MM.1S (cell line): ENCODE measurements around the gene MAP2K6.

Source experiments
- DNase-seq: peaks from one replicate; pipeline ENCODE4 v3.0.0-alpha.2; 2015
- H2AFZ ChIP-seq: fragments of 300-600 bp; sonication (generic); 2 replicates; pipeline ENCODE4 v1.6.0; 2016; ENCODE audit warnings: antibody characterized with exemption, low read length
- H3F3A ChIP-seq: fragments of 300-600 bp; sonication (generic); 2 replicates; pipeline ENCODE4 v1.6.1; 2016; ENCODE audit warnings: mild to moderate bottlenecking, antibody characterized with exemption, low read length, moderate library complexity, mixed read lengths; ENCODE audit not compliant: insufficient read depth
- H3K27ac ChIP-seq: fragments of 300-600 bp; sonication (generic); 2 replicates; pipeline ENCODE4 v1.5.1; 2016; ENCODE audit warnings: mild to moderate bottlenecking, low read length
- H3K27me3 ChIP-seq: fragments of 300-600 bp; sonication (generic); replicated peaks from 2 replicates; pipeline ENCODE4 v1.6.0; 2016; ENCODE audit warnings: low read length; ENCODE audit not compliant: insufficient read depth
- H3K36me3 ChIP-seq: fragments of 300-600 bp; sonication (generic); replicated peaks from 2 replicates; pipeline ENCODE4 v1.6.1; 2016; ENCODE audit warnings: mild to moderate bottlenecking, low read length, mixed read lengths; ENCODE audit not compliant: insufficient read depth
- H3K4me1 ChIP-seq: fragments of 300-600 bp; sonication (generic); 2 replicates; pipeline ENCODE4 v1.6.1; 2016; ENCODE audit warnings: low read length, mixed read lengths
- H3K4me2 ChIP-seq: fragments of 300-600 bp; sonication (generic); 2 replicates; pipeline ENCODE4 v1.6.0; 2016; ENCODE audit warnings: low read depth, low read length
- H3K4me3 ChIP-seq: fragments of 300-600 bp; sonication (generic); 2 replicates; pipeline ENCODE4 v1.5.1; 2016; ENCODE audit warnings: low read length, mixed read lengths
- H3K79me2 ChIP-seq: fragments of 300-600 bp; sonication (generic); 2 replicates; pipeline ENCODE4 v1.6.1; 2016; ENCODE audit warnings: mixed run types, low read length, mixed read lengths
- H3K9ac ChIP-seq: fragments of 300-600 bp; sonication (generic); 2 replicates; pipeline ENCODE4 v1.6.1; 2016; ENCODE audit warnings: low read length, mixed read lengths
- H3K9me2 ChIP-seq: fragments of 300-600 bp; sonication (generic); replicated peaks from 2 replicates; pipeline ENCODE4 v1.6.1; 2016; ENCODE audit warnings: mild to moderate bottlenecking, low read length, mixed read lengths; ENCODE audit not compliant: insufficient read depth
- H3K9me3 ChIP-seq: fragments of 300-600 bp; sonication (generic); replicated peaks from 2 replicates; pipeline ENCODE4 v1.6.1; 2016; ENCODE audit warnings: mild to moderate bottlenecking, low read length, mixed read lengths; ENCODE audit not compliant: insufficient read depth
- H4K20me1 ChIP-seq: fragments of 300-600 bp; sonication (generic); 2 replicates; pipeline ENCODE4 v1.6.1; 2016; ENCODE audit warnings: mild to moderate bottlenecking, low read length, moderate library complexity, mixed read lengths; ENCODE audit not compliant: insufficient read depth
- EZH2 ChIP-seq: fragments of 300-600 bp; sonication (generic); optimal IDR thresholded peaks from 2 replicates; pipeline ENCODE3; 2017; ENCODE audit warnings: low read depth, mild to moderate bottlenecking, antibody characterized with exemption, low read length, mixed read lengths
- EZH2phosphoT487 ChIP-seq: fragments of 300-600 bp; sonication (generic); IDR thresholded peaks from 2 replicates; pipeline ENCODE4 v1.6.1; 2018; ENCODE audit warnings: antibody characterized with exemption, low read length
- TF ChIP-seq, protein P1 (sequence below): fragments of 300-600 bp; sonication (generic); IDR thresholded peaks from 2 replicates; pipeline ENCODE4 v1.5.1; 2016; ENCODE audit warnings: antibody characterized with exemption, low read length, mixed read lengths

Gene MAP2K6

DNA sequence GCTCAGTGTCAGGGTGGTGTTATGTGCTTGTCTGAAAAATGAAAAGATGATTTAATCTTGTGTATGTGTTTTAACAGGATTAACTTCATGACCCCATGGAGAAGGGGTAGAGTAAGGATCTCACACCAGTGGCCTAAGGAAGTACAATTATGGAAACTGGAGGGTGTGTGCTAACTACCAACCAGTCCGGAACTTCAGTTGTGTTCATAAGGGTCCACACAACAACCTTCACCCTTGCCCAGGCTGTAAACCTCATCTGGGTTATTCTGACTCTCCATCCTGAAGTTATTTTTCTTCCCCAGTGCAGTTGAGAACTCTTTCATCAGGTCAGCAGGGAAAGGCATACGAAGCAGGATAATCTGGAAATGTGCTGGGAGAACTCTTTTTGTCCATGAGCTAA, 158.9 kb downstream of the MAP2K6 start:
- Histone ChIP-seq H2AFZ (no peak overlapping the region), H3K4me3 (no peak overlapping the region), H3K36me3 (no peaks in the 10 kb centered on the region), H4K20me1 (no peaks in the 10 kb centered on the region), H3K4me2 (no peak overlapping the region), H3K79me2 (no peaks in the 10 kb centered on the region), H3K27me3 (no peaks in the 10 kb centered on the region), H3K9me3 (no peaks in the 10 kb centered on the region), H3K9me2 (no peaks in the 10 kb centered on the region), H3K27ac (no peak overlapping the region), H3K9ac (no peak overlapping the region), H3F3A (no peaks in the 10 kb centered on the region), H3K4me1 (no peaks in the 10 kb centered on the region)
- TF ChIP-seq EZH2: no peak
- no peak for DNase-seq

DNA sequence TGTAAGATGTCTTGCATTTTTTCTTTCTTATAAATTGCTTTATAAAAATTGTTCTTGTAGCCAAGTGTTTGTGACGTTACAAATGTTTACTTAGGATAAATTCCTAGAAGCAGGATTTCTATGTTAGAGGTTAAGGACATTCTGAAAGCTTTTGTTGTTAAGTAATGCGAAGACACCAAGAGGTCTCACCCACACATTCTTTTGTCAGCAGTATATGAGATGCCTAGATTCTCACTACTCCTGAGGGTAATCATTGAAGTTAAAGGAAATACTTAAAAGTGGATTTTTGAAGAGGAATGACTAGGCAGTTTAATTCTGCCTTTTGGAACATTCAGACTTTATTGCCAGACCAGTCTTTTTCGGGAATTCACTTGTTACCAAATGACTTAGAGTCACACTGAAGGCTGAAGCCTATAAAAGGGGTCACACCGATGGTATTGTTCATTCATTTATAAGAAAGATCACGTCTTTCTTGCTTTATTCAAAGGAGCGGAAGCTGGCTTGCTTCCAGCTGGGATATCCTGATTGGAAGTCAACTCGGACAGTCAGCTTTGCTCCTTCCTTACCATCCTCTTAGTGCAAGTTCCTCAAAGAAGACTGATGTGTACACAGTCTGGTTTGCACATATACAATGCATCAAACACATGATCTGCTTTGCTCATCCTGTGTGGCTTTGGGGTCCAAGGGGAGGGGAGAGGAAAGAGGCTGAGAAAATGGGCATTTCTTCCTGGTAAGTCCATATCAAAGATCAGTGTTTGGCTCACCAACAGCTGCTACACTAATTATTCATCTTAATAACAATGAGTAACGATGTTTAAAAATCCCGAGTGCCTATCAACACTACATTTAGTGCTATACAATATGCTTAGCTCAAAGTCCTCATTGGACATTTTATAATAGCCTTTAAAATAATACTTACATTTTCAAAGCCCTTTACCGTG, 160.0 kb downstream of the MAP2K6 start:
- no peak overlapping the region for H3K9ac ChIP-seq
- H3K4me1 ChIP-seq: no peaks in the 10 kb centered on the region

DNA sequence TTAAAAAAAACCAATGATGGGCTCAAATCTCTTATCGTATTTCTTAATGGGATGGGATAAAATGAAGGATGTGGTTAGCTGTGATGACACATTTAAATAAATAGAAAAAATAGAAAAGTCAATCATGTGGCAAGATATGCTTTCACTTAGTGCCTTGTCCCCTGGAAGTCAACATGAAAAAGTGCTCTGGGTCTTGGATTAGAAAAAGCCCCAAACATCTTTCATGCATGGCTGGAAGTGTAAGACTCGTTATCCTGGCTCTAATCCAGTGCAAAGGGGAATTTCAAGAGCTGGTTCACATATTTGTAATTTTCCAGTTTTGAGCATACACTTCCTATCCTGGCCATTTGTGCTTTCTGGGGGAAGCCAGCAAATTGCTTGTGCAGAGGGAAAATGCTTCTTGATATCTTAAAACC, 160.9 kb downstream of the MAP2K6 start:
- no peak for DNase-seq
- H3K36me3 ChIP-seq: no peaks in the 10 kb centered on the region
- no peak overlapping the region for H3K9ac ChIP-seq
- no peaks in the 10 kb centered on the region for H3F3A ChIP-seq
- H3K9me3 ChIP-seq: no peaks in the 10 kb centered on the region
- no peak for TF ChIP-seq EZH2phosphoT487
- TF ChIP-seq, protein P1, sequence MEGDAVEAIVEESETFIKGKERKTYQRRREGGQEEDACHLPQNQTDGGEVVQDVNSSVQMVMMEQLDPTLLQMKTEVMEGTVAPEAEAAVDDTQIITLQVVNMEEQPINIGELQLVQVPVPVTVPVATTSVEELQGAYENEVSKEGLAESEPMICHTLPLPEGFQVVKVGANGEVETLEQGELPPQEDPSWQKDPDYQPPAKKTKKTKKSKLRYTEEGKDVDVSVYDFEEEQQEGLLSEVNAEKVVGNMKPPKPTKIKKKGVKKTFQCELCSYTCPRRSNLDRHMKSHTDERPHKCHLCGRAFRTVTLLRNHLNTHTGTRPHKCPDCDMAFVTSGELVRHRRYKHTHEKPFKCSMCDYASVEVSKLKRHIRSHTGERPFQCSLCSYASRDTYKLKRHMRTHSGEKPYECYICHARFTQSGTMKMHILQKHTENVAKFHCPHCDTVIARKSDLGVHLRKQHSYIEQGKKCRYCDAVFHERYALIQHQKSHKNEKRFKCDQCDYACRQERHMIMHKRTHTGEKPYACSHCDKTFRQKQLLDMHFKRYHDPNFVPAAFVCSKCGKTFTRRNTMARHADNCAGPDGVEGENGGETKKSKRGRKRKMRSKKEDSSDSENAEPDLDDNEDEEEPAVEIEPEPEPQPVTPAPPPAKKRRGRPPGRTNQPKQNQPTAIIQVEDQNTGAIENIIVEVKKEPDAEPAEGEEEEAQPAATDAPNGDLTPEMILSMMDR: no peak
- no peak for TF ChIP-seq EZH2
- H3K4me3 ChIP-seq: no peak overlapping the region
- H4K20me1 ChIP-seq: no peaks in the 10 kb centered on the region
- no peak overlapping the region for H3K27ac ChIP-seq
- H2AFZ ChIP-seq: no peak overlapping the region
- H3K27me3 ChIP-seq: peaks cover 15% of the 10 kb centered on the region
- H3K9me2 ChIP-seq: no peaks in the 10 kb centered on the region
- no peaks in the 10 kb centered on the region for H3K79me2 ChIP-seq
- H3K4me1 ChIP-seq: peaks cover 1% of the 10 kb centered on the region; the same call in 1 of the 2 replicates
- no peak overlapping the region for H3K4me2 ChIP-seq

More for the DNA sequence above, 160.0 kb downstream of the MAP2K6 start:
- Histone ChIP-seq H2AFZ (no peak overlapping the region), H3K4me3 (no peak overlapping the region), H3K79me2 (no peaks in the 10 kb centered on the region), H3K36me3 (no peaks in the 10 kb centered on the region), H3K27ac (no peak overlapping the region), H3F3A (no peaks in the 10 kb centered on the region), H3K4me2 (no peak overlapping the region), H3K9me2 (no peaks in the 10 kb centered on the region), H3K27me3 (peaks cover 7% of the 10 kb centered on the region), H4K20me1 (no peaks in the 10 kb centered on the region), H3K9me3 (no peaks in the 10 kb centered on the region)
- DNase-seq: no peak
- TF ChIP-seq EZH2: no peak
- TF ChIP-seq, protein P1: no peak
- no peak for TF ChIP-seq EZH2phosphoT487

DNA sequence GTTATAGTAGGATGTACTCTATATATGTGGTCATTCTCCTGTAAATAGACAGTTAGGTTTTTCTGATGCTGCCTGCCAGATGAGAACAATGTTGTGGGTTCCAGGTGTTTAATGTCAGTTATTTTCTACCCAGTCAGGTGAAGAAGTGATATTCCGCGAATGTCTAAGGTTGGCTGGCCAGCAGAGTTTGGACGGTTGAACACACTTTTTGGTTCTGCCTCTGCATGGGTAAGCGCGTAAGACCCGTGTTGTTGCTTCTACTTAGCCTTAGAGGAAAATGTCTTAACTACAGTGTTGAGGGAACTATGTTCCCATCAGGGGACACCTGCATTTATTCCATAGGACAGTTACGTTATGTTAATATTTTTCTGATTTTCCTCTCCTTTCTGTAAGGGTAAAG, 162.6 kb downstream of the MAP2K6 start:
- H3K27me3 ChIP-seq: peaks cover 20% of the 10 kb centered on the region
- no peak overlapping the region for H3K27ac ChIP-seq
- TF ChIP-seq EZH2phosphoT487 (no peak), EZH2 (no peak)
- TF ChIP-seq, protein P1: no peak
- no peaks in the 10 kb centered on the region for H3K36me3 ChIP-seq
- DNase-seq: no peak
- no peaks in the 10 kb centered on the region for H3K9me2 ChIP-seq
- peaks cover 11% of the 10 kb centered on the region for H3K4me1 ChIP-seq
- no peaks in the 10 kb centered on the region for H4K20me1 ChIP-seq
- H3K79me2 ChIP-seq: no peaks in the 10 kb centered on the region
- H3K4me3 ChIP-seq: no peak overlapping the region
- no peak overlapping the region for H3K4me2 ChIP-seq
- peaks cover 14% of the 10 kb centered on the region for H3F3A ChIP-seq
- H2AFZ ChIP-seq: no peak overlapping the region
- H3K9ac ChIP-seq: no peak overlapping the region
- H3K9me3 ChIP-seq: no peaks in the 10 kb centered on the region
